GM21447 (cell line): ENCODE results near the gene BPIFA3.

Experiments
- ATAC-seq: cut with Tn5 transposase; IDR thresholded peaks from one replicate; pipeline ENCODE4 v1.9.1; 2021; ENCODE audit not compliant: unreplicated experiment

The BPIFA3 gene

GRCh38 chr20:33211817-33212424, 5.2 kb upstream of the BPIFA3 start:
- ATAC-seq, result no peak

GRCh38 chr20:33224399-33224798, 7.2 kb downstream of the BPIFA3 start:
- ATAC-seq, result no peak

GRCh38 chr20:33229843-33230242, 12.7 kb downstream of the BPIFA3 start:
- ATAC-seq, result no peak

- ATAC-seq, result no peak
Observed at GRCh38 chr20:33231237-33231636, 14.1 kb downstream of the BPIFA3 start.

GRCh38 chr20:33232486-33233072, 15.4 kb downstream of the BPIFA3 start:
- ATAC-seq, result no peak

- no peak for ATAC-seq
Observed at GRCh38 chr20:33233129-33233774, 16.1 kb downstream of the BPIFA3 start.

GRCh38 chr20:33234050-33234449, 16.9 kb downstream of the BPIFA3 start:
- ATAC-seq, result no peak

- no peak for ATAC-seq
Observed at GRCh38 chr20:33235696-33236095, 18.5 kb downstream of the BPIFA3 start, which contains the start of gene BPIFA1. TSS of gene BPIFA1 (plus strand) at chr20:33235996. CDS start at chr20:33237712, 1,716 bp downstream.

GRCh38 chr20:33236351-33236750, 19.2 kb downstream of the BPIFA3 start:
- ATAC-seq, result no peak

GRCh38 chr20:33237989-33238388, 20.8 kb downstream of the BPIFA3 start:
- ATAC-seq, result no peak

- no peak for ATAC-seq
Observed at GRCh38 chr20:33239418-33239817, 22.3 kb downstream of the BPIFA3 start.

- ATAC-seq, result no peak
Observed at GRCh38 chr20:33239979-33240736, 23.0 kb downstream of the BPIFA3 start.

GRCh38 chr20:33240923-33241322, 23.8 kb downstream of the BPIFA3 start:
- no peak for ATAC-seq

DNA sequence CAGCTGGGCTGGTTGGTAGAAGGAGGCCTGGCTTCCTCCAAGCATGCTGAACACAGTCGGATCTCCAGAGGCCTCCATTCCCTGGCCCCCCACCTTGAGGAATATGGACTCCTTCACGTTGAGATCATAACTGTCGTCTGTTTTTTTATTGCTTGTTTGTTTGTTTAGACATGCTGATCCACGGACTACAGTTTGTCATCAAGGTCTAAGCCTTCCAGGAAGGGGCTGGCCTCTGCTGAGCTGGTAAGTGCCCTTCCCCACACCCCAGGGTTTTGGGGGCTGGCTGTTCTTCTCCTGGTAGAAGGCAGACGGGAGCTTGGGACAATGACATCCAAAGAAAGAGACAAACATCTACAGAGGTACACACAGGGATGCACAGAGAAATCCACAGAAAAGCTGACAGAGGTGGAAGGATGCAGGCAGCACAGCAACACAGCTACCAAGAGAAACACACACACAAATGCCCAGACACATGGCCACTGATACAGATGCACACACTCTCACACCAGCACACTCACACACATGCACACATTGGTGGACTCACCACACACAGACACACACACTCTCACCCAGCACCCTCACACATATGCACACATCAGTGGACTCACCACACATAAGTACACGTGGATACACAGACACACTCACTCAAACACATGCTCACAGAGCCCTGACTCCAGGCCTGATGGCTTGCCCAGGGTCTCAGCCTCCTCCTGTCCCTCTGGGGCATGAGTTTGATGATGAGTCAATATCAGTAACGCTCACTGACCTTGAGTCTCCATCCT, 25.4 kb downstream of the BPIFA3 start:
- no peak for ATAC-seq

DNA sequence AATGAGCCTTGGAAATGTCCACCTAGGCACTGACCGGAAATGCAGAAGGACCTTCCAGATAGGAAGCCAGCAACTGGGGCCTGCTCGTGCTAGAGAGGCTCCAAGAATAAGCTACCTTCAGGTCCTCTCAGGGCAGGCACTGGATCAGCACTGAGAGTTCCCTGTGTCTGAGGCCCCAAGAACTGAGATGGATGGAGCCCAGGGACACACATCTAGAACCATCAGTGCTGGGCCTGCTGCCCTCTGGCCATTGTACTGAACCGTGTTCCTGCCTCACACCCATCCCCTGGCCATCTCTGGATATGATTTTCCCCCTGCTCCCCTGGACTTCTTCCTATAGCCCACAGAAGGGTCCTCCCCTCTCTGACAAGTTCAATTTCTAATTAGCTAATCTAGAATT, 28.9 kb downstream of the BPIFA3 start:
- ATAC-seq, result no peak

DNA sequence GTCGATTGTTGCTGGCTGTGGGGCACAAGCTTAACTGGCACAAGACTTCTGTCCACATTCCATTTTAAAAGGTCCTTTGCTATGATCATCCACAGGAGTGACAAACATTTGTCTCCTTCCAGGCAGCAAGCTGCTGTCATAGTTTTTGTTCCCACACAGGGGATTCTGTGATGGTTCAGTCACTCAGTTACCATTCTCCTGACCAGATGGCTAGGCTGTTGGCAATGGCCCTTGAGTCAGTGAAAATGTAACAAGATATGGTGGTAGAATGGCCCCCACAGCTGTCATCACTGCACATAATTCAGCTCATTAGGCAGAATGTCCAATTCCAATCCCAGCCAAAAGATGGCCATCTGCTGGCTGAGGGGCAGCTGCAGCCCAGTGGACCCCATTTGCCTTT, 32.3 kb downstream of the BPIFA3 start:
- ATAC-seq, result no peak

- no peak for ATAC-seq
Observed at GRCh38 chr20:33250666-33251065, 33.5 kb downstream of the BPIFA3 start.

DNA sequence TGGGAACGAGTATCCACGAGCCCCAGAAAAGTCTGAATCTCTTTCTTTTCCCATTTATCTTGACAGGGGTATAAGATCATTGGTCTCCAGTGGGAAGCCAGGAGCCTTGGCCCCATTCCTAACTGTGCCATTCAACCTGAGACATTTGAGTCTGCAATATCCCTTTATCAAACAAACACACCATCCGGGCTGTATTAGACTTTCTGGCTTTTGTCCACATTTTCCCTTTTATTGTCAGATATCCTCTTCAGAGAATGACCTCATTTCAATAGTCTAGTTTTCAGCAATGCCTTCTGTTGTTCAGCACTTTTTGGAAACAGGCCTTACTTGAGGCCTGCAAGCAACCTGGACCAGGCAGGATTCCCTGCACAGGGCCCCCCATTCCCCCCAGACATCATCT, 34.3 kb downstream of the BPIFA3 start:
- ATAC-seq, result no peak

- ATAC-seq, result no peak
Observed at GRCh38 chr20:33252460-33252859, 35.3 kb downstream of the BPIFA3 start.

- no peak for ATAC-seq
Observed at GRCh38 chr20:33255005-33255404, 37.9 kb downstream of the BPIFA3 start.

GRCh38 chr20:33257237-33257636, 40.1 kb downstream of the BPIFA3 start:
- ATAC-seq, result no peak
